ENCODE data around the gene NDST1. TPM values are rescaled to one million over a fixed set of nuclear protein-coding genes. Genes with fewer than 3 reads are reported as not detected.

The NDST1 gene
- total RNA-seq, 4 donors from 2014 or later, result 58.3 to 146 (median 72.1) TPM

DNA sequence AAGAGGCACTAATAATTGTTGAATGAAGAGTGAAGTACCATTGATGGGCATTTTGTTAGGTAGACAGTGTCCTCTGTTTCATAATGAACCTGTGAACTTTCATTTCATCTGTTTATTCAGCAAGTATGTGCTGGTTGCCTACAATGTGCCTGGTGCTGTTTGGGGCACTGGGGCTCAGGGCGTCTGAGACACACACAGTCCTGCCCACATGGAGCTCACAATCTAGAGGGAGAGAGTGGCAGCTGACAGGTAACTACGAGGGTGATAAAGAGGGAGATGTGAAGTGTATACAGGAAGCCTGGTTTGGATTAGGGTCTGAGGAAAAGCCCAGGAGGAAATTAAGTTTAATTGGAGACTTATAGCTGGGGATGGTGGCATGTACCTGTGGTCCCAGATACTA is 28.5 kb upstream of the NDST1 start:
- H3K27ac ChIP-seq, result no peak overlapping the region
- H3K4me1 ChIP-seq, result no peaks in the 10 kb centered on the region
- ATAC-seq, result no peak
- 71 to 95% methylated on average over 1 to 2 of the region's 2 CpGs for WGBS, 2 donors (ENCODE audit: low coverage in 1 of 2)
- no peaks in the 10 kb centered on the region for H3K9me3 ChIP-seq
- TF ChIP-seq, protein P1, sequence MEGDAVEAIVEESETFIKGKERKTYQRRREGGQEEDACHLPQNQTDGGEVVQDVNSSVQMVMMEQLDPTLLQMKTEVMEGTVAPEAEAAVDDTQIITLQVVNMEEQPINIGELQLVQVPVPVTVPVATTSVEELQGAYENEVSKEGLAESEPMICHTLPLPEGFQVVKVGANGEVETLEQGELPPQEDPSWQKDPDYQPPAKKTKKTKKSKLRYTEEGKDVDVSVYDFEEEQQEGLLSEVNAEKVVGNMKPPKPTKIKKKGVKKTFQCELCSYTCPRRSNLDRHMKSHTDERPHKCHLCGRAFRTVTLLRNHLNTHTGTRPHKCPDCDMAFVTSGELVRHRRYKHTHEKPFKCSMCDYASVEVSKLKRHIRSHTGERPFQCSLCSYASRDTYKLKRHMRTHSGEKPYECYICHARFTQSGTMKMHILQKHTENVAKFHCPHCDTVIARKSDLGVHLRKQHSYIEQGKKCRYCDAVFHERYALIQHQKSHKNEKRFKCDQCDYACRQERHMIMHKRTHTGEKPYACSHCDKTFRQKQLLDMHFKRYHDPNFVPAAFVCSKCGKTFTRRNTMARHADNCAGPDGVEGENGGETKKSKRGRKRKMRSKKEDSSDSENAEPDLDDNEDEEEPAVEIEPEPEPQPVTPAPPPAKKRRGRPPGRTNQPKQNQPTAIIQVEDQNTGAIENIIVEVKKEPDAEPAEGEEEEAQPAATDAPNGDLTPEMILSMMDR (IDR thresholded peaks at IDR 0.05), result no peak
- TF ChIP-seq POLR2AphosphoS5 (IDR thresholded peaks at IDR 0.05), result no peak
- no peak for TF ChIP-seq POLR2A (IDR thresholded peaks at IDR 0.05)
- TF ChIP-seq EP300 (IDR thresholded peaks at IDR 0.05), result no peak
- no peaks in the 10 kb centered on the region for H3K36me3 ChIP-seq
- H3K27me3 ChIP-seq, result no peaks in the 10 kb centered on the region
- no peak overlapping the region for H3K4me3 ChIP-seq

DNA sequence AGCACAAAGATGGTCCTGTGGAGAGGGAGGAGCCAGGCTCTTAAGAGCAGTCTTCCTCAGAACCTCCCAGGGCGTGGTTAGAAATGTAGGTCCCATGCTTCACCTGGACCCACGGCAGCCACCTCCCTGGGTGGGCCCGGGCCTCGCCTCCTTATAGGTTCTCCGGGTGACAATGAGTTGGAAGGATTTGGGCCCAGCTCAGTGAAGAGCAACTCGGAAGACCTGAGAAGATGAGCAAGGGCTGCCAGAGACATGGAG is 26.3 kb upstream of the NDST1 start:
- Histone ChIP-seq H3K4me3 (no peak overlapping the region), H3K27ac (no peak overlapping the region), H3K4me1 (peaks cover 0 to 11% (median 8%) of the 10 kb centered on the region in 3 donors), H3K27me3 (no peaks in the 10 kb centered on the region), H3K9me3 (no peaks in the 10 kb centered on the region), H3K36me3 (no peaks in the 10 kb centered on the region)
- ATAC-seq, result no peak
- no peak for TF ChIP-seq POLR2AphosphoS5 (IDR thresholded peaks at IDR 0.05)
- TF ChIP-seq POLR2A (IDR thresholded peaks at IDR 0.05), result no peak
- TF ChIP-seq, protein P1 (IDR thresholded peaks at IDR 0.05), result no peak
- no peak for TF ChIP-seq EP300 (IDR thresholded peaks at IDR 0.05)
- WGBS, 2 donors (ENCODE audit: low coverage in 1 of 2), result 87% methylated on average over 6 of the region's 6 CpGs; no CpG with 5 or more reads in 1 of the 2 donors

DNA sequence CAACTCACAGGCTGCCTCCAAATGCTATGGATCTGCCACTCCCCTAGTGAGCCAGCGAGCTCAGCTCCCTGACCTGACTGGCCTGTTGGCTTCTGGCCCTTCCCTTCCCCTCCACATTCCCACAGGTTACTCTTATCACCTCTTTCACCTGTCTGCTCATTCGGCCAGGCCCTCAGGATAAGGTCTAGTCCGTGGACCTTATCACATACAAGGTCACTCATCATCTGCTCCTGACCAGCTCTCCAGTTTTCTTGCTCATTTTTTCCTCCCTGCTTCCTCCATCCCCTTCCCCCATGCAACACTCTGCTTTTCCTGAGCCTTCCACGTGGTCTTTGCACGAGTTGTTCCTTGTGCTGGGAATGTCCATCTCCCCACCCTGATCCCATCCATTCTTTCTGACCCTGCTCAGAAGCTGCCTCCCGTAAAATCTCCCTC is 25.9 kb upstream of the NDST1 start:
- H3K36me3 ChIP-seq, result no peaks in the 10 kb centered on the region
- H3K9me3 ChIP-seq, result no peaks in the 10 kb centered on the region
- no peaks in the 10 kb centered on the region for H3K27me3 ChIP-seq
- no peak overlapping the region for H3K4me3 ChIP-seq
- peaks cover 0 to 14% (median 9%) of the 10 kb centered on the region in 3 donors for H3K4me1 ChIP-seq
- ATAC-seq, result no peak
- TF ChIP-seq POLR2AphosphoS5 (IDR thresholded peaks at IDR 0.05) (no peak), EP300 (IDR thresholded peaks at IDR 0.05) (no peak), POLR2A (IDR thresholded peaks at IDR 0.05) (no peak)
- TF ChIP-seq, protein P1 (IDR thresholded peaks at IDR 0.05), result no peak
- WGBS, 2 donors (ENCODE audit: low coverage in 1 of 2), result 41 to 83% methylated on average over 4 to 6 of the region's 6 CpGs
- H3K27ac ChIP-seq, result no peak overlapping the region

DNA sequence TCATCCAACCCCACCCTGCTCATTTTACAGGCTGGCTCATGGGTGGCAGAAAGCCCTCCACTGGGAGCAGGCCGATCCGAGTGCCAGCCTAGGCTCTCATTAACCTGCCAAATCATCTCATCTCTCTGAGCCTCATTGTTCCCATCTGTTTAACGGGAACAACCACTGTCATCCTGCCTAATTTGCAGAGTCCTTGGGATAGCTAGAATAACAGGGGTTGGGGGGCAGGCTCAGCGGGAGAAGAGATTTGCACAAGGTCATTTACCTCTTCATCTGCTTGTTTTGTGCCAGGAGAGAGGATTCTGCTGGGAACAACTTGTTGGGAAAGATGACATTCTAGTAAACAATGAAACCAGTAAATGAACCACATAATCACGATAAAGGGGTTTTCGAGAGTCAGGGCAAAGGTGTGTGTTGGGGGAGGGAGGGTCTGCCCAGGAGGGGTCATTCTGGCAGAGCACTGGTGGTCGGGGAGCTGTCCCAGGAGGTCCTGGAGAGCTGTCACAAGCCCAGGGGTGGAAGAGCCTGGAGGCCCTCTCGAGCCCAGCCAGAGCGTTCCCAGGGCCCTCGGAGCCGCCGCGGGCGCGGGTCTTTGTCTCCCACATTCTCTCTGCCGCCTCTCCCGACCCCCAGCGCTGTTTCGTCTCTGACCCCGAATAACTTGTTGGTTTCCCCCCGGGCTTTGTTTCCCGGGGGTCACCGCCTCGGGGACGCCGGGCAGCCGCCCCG is 22.8 kb upstream of the NDST1 start:
- H3K27me3 ChIP-seq, result no peaks in the 10 kb centered on the region
- no peak for ATAC-seq
- H3K4me3 ChIP-seq, result peak overlapping the region; percentile 82 to 100
- peaks cover 14 to 46% (median 39%) of the 10 kb centered on the region in 3 donors for H3K4me1 ChIP-seq
- no peaks in the 10 kb centered on the region for H3K36me3 ChIP-seq
- whole genome bisulfite sequencing, 2 donors (ENCODE audit: low coverage in 1 of 2), result 57 to 60% methylated on average over 6 of the region's 28 CpGs
- peak overlapping the region; percentile 69 to 98 (median 95) for H3K27ac ChIP-seq
- no peaks in the 10 kb centered on the region for H3K9me3 ChIP-seq
- TF ChIP-seq EP300 (IDR thresholded peaks at IDR 0.05) (no peak), POLR2AphosphoS5 (IDR thresholded peaks at IDR 0.05) (no peak), POLR2A (IDR thresholded peaks at IDR 0.05) (no peak)
- TF ChIP-seq, protein P1 (IDR thresholded peaks at IDR 0.05), result no peak
